Tibial nerve (tissue), 4 donors: ENCODE results near the gene FBXL7.

Source experiments
- CTCF ChIP-seq, 5 experiments: fragments of 200-600 bp in 3 of 5; fragments of 450-650 bp in 2 of 5; sonication (generic) in 3 of 5; IDR thresholded peaks; one replicate each; pipeline ENCODE4 v1.5.1; 2016 to 2019; ENCODE audit warnings: antibody characterized with exemption in 5 of 5, mild to moderate bottlenecking in 3 of 5, moderate library complexity in 2 of 5
- EP300 ChIP-seq, 2 donors: sonication (generic); formaldehyde crosslinking; IDR thresholded peaks; one replicate each; pipeline ENCODE4 v1.6.1; 2017; ENCODE audit warnings: antibody characterized with exemption in 2 of 2, mild to moderate bottlenecking in 1 of 2
- POLR2A ChIP-seq, 2 donors: fragments of 450-650 bp; IDR thresholded peaks; one replicate each; pipeline ENCODE4 v1.6.1; 2017; ENCODE audit warnings: antibody characterized with exemption in 2 of 2, mild to moderate bottlenecking in 2 of 2, moderate library complexity in 2 of 2

GRCh38 chr5:15510092-15510491, 10.1 kb downstream of the FBXL7 start:
- TF ChIP-seq CTCF (IDR thresholded peaks at IDR 0.05) (no peak), POLR2A (IDR thresholded peaks at IDR 0.05) (no peak), EP300 (IDR thresholded peaks at IDR 0.05) (no peak)
